NT2/D1 (cell line): ENCODE results near the gene ZNF107.

ENCODE experiments used
- YY1 ChIP-seq: IDR thresholded peaks from 2 replicates; pipeline ENCODE4 v1.6.1; 2011; ENCODE audit not compliant: insufficient read length, insufficient read depth
- ZNF274 ChIP-seq: IDR thresholded peaks from 2 replicates; pipeline ENCODE4 v1.6.1; 2011; ENCODE audit warnings: mild to moderate bottlenecking, low read depth, low read length

- TF ChIP-seq ZNF274 (no peak), YY1 (no peak)
These were observed 29.5 kb upstream of the ZNF107 start for GRCh38 chr7:64636386-64636785.
